Liver (tissue), 9 donors: Measurements from ENCODE around the gene OSBPL1A. TPM values are rescaled to one million over a fixed set of nuclear protein-coding genes. Genes with fewer than 3 reads are reported as not detected.

Experiments
- DNase-seq: peaks from one replicate; pipeline ENCODE4 v3.0.0-alpha.2; 2017; ENCODE audit warnings: low spot score
- H3K27ac ChIP-seq, 2 donors: one replicate each; pipeline ENCODE4 v1.7.0; 2013; ENCODE audit warnings: inconsistent platforms in 2 of 2, low read length in 2 of 2, control low read depth in 1 of 2, low read depth in 1 of 2, mild to moderate bottlenecking in 1 of 2
- H3K27me3 ChIP-seq, 4 donors: one replicate each; pipeline versions ENCODE4 v1.6.1 to v1.7.0; 2013; ENCODE audit warnings: low read length in 3 of 4, inconsistent platforms in 1 of 4, mild to moderate bottlenecking in 1 of 4, moderate library complexity in 1 of 4; ENCODE audit not compliant: control insufficient read depth in 4 of 4, insufficient read depth in 4 of 4
- H3K36me3 ChIP-seq, 4 donors: one replicate each; pipeline versions ENCODE4 v1.6.1 to v1.7.0; 2013; ENCODE audit warnings: low read length in 3 of 4, mild to moderate bottlenecking in 3 of 4, low read depth in 1 of 4, moderate library complexity in 1 of 4; ENCODE audit not compliant: control insufficient read depth in 4 of 4, insufficient read depth in 3 of 4
- H3K4me1 ChIP-seq, 4 donors: one replicate each; pipeline versions ENCODE4 v1.6.1 to v1.7.0; 2013; ENCODE audit warnings: low read length in 3 of 4, mild to moderate bottlenecking in 3 of 4, moderate library complexity in 1 of 4; ENCODE audit not compliant: control insufficient read depth in 4 of 4, insufficient read depth in 4 of 4
- H3K4me3 ChIP-seq, 3 donors: one replicate each; pipeline versions ENCODE4 v1.6.1 to v1.7.0; 2013; ENCODE audit warnings: low read length in 3 of 3, control low read depth in 1 of 3, low read depth in 1 of 3, mild to moderate bottlenecking in 1 of 3
- H3K9ac ChIP-seq, 2 donors: one replicate each; pipeline ENCODE4 v1.7.0; 2013; ENCODE audit warnings: low read length in 2 of 2, mild to moderate bottlenecking in 2 of 2, moderate library complexity in 2 of 2, control low read depth in 1 of 2, low read depth in 1 of 2
- H3K9me3 ChIP-seq, 4 donors: one replicate each; pipeline versions ENCODE4 v1.6.1 to v1.7.0; 2013; ENCODE audit warnings: low read length in 3 of 4; ENCODE audit not compliant: control insufficient read depth in 4 of 4
- ATF3 ChIP-seq: IDR thresholded peaks from 2 replicates; pipeline ENCODE4 v1.6.1; 2016; ENCODE audit warnings: antibody characterized with exemption
- FOXA1 ChIP-seq: IDR thresholded peaks from 2 replicates; pipeline ENCODE4 v1.6.1; 2016; ENCODE audit warnings: antibody characterized with exemption
- HNF4A ChIP-seq, 2 donors: conservative IDR thresholded peaks; 2 replicates each; pipeline ENCODE4 v1.6.1; 2016; ENCODE audit warnings: antibody characterized with exemption in 2 of 2, mild to moderate bottlenecking in 2 of 2
- REST ChIP-seq: IDR thresholded peaks from 2 replicates; pipeline ENCODE4 v1.6.1; 2016; ENCODE audit warnings: antibody characterized with exemption, mild to moderate bottlenecking
- SP1 ChIP-seq: IDR thresholded peaks from 2 replicates; pipeline ENCODE4 v1.6.1; 2018; ENCODE audit warnings: antibody characterized with exemption, mild to moderate bottlenecking
- TAF1 ChIP-seq: conservative IDR thresholded peaks from 2 replicates; pipeline ENCODE4 v1.6.1; 2016; ENCODE audit warnings: antibody characterized with exemption, mild to moderate bottlenecking
- WGBS: extraction: QIAGEN DNeasy Blood & Tissue Kit; methylation state at CpG from one replicate; pipeline ENCODE4 v1.1.7; 2013; 5-methylcytosine and 5-hydroxymethylcytosine counted together
- polyA plus RNA-seq, 2 donors: library from polyadenylated mRNA; stranded (reverse) in 1 of 2; unstranded in 1 of 2; fragments of 200-250 nt in 1 of 2; fragments of >200 nt in 1 of 2; fragmentation: Nextera tagmentation in 1 of 2; extraction: Ambion mirVana in 1 of 2; gene quantifications; one replicate each; pipeline versions ENCODE4 v1.2.1 to v1.2.3, GENCODE V29; 2013 to 2015
- total RNA-seq, 2 donors: library from RNA; depleted of rRNA; stranded (reverse); fragments of >200 nt; gene quantifications; one replicate each; pipeline ENCODE4 v1.2.3, GENCODE V29; 2014
- TF ChIP-seq, protein P1 (sequence below): IDR thresholded peaks from 2 replicates; pipeline ENCODE4 v1.6.1; 2016; ENCODE audit warnings: antibody characterized with exemption
- TF ChIP-seq, protein P2 (sequence below): fragments of 150-350 bp; IDR thresholded peaks from 2 replicates; pipeline ENCODE4 v1.5.1; 2017; ENCODE audit warnings: improper control_type of control experiment, low read depth, low read length; ENCODE audit not compliant: missing input control
- donor health status: healthy.
- donor health status: healthy.
- donor health status: healthy.
- donor health status: healthy.
- donor health status: healthy.

The OSBPL1A gene
- total and polyA plus RNA-seq, 4 donors: 5.4 to 12.6 (median 8.9) TPM

DNA sequence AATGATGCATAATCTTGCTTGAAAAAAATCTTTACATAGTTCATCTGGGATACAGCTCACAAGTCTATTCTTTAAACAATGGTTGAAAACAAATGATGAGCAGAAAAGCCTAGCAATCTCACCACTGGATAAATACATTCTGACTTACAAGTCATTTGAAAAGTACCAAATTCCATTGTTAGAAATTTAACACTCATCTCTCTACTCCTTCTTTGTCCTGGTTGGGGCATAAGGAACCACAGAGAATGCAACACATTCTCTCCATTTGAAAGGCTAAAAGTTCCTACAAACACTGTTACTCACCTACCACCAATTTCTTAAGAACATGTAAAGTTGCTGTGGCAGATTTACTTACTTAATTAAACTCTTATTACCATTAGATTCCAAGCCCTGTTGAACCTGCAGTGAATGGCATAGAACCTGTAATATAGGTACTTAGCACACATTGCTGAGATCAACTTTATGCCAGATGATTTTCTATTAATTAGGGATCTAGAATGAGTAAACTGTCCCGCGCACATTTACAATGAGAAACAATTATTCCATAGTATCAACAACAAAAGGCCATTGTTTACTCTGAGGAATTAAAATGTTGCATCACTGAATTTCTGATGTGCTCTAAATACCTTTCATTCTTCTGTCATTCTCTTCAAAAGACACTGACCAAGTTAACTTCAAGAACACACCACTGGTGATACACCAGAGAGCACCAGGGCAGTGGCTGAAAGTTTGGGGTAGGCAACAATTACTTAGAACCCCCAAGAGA lies 189.2 kb downstream of the OSBPL1A start:
- no peak overlapping the region for H3K27ac ChIP-seq
- 49% methylated on average over 2 of the region's 2 CpGs for WGBS
- no peak for TF ChIP-seq SP1
- TF ChIP-seq, protein P1, sequence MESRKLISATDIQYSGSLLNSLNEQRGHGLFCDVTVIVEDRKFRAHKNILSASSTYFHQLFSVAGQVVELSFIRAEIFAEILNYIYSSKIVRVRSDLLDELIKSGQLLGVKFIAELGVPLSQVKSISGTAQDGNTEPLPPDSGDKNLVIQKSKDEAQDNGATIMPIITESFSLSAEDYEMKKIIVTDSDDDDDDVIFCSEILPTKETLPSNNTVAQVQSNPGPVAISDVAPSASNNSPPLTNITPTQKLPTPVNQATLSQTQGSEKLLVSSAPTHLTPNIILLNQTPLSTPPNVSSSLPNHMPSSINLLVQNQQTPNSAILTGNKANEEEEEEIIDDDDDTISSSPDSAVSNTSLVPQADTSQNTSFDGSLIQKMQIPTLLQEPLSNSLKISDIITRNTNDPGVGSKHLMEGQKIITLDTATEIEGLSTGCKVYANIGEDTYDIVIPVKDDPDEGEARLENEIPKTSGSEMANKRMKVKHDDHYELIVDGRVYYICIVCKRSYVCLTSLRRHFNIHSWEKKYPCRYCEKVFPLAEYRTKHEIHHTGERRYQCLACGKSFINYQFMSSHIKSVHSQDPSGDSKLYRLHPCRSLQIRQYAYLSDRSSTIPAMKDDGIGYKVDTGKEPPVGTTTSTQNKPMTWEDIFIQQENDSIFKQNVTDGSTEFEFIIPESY: no peak
- no peak overlapping the region for H3K4me3 ChIP-seq
- H3K9ac ChIP-seq: no peak overlapping the region
- no peak for DNase-seq
- no peaks in the 10 kb centered on the region for H3K36me3 ChIP-seq
- H3K9me3 ChIP-seq: no peaks in the 10 kb centered on the region
- peaks cover 0 to 3% (median 0%) of the 10 kb centered on the region in 4 donors for H3K4me1 ChIP-seq
- H3K27me3 ChIP-seq: no peaks in the 10 kb centered on the region

- WGBS: 94% methylated on average over 3 of the region's 3 CpGs
- Histone ChIP-seq H3K27me3 (no peaks in the 10 kb centered on the region), H3K27ac (no peak overlapping the region), H3K36me3 (no peaks in the 10 kb centered on the region), H3K4me1 (no peaks in the 10 kb centered on the region), H3K9me3 (no peaks in the 10 kb centered on the region), H3K9ac (no peak overlapping the region), H3K4me3 (no peak overlapping the region)
- TF ChIP-seq, protein P2, sequence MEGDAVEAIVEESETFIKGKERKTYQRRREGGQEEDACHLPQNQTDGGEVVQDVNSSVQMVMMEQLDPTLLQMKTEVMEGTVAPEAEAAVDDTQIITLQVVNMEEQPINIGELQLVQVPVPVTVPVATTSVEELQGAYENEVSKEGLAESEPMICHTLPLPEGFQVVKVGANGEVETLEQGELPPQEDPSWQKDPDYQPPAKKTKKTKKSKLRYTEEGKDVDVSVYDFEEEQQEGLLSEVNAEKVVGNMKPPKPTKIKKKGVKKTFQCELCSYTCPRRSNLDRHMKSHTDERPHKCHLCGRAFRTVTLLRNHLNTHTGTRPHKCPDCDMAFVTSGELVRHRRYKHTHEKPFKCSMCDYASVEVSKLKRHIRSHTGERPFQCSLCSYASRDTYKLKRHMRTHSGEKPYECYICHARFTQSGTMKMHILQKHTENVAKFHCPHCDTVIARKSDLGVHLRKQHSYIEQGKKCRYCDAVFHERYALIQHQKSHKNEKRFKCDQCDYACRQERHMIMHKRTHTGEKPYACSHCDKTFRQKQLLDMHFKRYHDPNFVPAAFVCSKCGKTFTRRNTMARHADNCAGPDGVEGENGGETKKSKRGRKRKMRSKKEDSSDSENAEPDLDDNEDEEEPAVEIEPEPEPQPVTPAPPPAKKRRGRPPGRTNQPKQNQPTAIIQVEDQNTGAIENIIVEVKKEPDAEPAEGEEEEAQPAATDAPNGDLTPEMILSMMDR: no peak
- no peak for TF ChIP-seq TAF1
- no peak for TF ChIP-seq REST
- no peak for TF ChIP-seq FOXA1
- no peak for TF ChIP-seq ATF3
- TF ChIP-seq HNF4A (conservative IDR thresholded peaks at IDR 0.05): no peak
- DNase-seq: no peak
Observed at GRCh38 chr18:24204904-24205303, 192.7 kb downstream of the OSBPL1A start.
